COLO668 (cell line): ENCODE data around the gene CCDC144A.
"Not testable (repeated sequence)": the region's sequence is repeated elsewhere in the genome, so short reads cannot be mapped to it uniquely, and the experiment has no call there.

Experiments used
- DNase-seq: peaks from one replicate; lab custom pipeline; 2025; ENCODE audit not compliant: unreplicated experiment; lab: John Stamatoyannopoulos, UW

CCDC144A gene

GRCh38 chr17:16750515-16750914 lies 60.5 kb downstream of the CCDC144A start:
- DNase-seq = not testable (repeated sequence)

GRCh38 chr17:16751224-16751923 lies 61.3 kb downstream of the CCDC144A start:
- not testable (repeated sequence) for DNase-seq

DNA sequence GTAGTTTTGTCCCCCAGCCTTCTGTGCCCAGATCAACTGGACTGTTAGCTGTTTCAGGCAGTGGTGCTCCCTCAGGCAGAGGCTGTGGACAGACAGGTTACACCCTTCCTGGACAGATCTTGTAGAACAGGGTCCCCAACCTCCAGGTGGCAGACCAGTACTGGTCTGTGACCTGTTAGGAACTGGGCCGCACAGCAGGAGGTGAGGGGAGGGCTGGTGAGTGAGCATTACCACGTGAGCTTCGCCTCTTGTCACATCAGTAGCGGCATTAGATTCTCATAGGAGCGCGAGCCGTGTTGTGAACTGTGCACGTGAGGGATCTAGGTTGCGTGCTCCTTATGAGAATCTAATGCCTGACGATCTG lies 61.9 kb downstream of the CCDC144A start:
- not testable (repeated sequence) for DNase-seq

DNA sequence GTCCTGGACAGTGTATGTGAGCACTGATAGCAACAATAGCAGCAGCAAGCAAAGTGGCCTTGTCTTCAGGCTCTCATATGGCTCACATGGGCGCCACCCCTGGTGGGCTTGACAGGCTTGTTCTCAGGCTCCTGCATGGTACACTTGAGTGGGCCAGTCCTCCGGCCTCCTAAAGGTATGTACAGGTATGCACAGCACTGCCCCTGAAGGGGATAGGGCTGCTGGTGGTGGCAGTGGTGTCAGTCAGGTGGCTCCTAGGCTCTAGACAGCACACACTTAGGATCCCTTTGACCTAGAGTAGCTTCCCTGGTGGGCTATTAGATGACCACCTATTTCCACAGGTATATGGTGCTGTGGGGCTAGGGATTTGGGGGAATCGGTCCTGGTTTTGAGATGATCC lies 67.5 kb downstream of the CCDC144A start:
- DNase-seq = not testable (repeated sequence)

GRCh38 chr17:16758177-16758576 lies 68.1 kb downstream of the CCDC144A start:
- not testable (repeated sequence) for DNase-seq

GRCh38 chr17:16768290-16769175 lies 78.5 kb downstream of the CCDC144A start:
- not testable (repeated sequence) for DNase-seq

DNA sequence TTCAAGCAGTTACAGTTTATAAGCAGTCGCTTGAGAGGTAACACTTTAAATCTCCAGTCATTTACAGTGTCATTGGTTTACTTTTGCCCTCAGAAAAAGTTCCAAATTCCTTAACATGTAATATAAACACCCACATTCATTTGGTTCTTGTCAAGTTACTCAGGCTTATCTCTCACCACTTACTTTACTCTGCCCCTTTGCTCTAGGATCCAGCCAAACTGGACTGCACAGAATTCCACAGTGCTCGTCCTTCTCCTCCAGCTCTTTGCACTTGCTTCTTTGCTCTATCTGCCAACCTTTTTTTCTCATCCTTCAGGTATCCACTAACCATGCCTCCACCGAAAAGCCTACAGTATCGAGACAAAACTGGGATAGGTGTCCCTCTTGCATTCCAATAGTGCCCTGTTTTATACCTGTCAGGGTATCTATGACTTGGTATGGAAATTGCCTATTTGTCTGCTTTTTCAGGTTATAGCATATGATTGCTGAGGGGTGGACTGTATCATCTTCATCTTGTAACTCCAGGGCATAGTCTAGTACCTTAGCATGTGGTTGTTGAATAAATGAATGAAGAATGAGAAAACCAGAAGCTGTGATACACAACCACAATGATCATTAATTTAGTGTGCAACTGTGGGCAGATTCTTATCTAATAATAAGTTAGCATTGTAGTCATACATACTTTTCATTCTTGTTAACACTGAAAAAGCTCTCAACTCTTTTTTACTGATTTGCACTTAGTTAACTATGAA lies 82.5 kb downstream of the CCDC144A start:
- DNase-seq = not testable (repeated sequence)

DNA sequence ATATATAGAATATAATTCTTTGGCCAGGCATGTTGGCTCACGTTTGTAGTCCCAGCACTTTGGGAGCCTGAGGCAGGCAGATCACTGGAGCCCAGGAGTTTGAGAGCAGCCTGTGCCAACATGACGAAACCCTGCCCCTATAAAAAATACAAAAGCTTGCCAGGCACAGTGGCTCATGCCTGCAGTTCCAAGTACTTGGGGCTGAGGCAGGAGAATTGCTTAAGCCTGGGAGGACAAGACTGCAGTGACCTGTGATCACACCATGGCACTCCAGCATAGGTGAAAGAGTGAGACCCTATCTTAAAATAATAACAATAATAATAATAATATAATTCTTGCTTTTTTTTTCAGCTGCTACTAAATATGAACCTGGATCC lies 83.1 kb downstream of the CCDC144A start:
- DNase-seq = not testable (repeated sequence)

GRCh38 chr17:16787851-16788250 lies 97.8 kb downstream of the CCDC144A start:
- not testable (repeated sequence) for DNase-seq

DNA sequence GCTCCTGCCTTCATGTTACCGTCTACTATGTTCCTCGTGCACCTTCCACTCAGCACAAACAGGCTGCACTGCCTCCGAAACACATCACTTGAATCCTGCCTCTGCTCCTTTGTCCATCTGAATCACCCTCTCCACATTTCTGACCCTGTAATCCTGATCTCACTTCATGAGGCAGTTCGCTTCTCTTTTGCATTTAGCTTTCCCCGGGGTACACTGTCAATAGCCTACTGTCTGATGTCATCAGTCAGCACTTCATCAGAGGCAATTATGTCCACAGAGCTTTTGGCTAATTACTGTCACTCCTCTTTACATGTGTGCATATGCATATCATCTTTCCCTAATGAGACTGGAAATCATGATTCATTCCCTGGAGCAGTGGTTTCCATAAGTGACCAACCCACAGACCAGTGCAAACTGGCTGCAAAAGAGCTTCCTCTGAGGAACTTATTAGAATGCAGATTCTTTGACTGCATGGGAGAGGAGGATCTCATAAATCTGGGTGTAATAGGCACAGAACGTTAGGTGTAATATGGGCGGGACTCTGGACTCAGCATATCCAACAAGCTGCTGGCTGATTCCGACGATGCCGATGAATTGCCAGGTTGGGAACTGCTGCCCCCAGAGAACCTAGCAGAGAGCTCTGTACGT lies 99.0 kb downstream of the CCDC144A start:
- DNase-seq = not testable (repeated sequence)

DNA sequence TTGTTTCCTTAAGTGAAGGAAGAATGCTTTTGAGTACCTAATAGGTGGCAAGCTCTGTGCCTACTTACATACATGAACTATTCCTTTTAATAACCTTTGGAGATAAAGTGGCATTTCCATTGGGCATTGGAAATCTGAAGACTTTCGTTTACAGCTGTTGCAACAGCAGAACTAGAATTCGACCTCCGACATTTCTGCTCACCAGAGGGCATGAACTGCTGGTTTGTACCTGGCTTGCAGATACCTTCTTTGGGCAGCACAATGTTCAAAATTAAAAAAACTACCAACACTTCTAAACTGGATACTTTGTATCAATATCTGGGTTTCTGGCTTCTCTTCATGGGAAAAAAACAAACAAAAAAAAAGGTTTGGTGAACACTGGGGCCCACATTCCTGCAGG lies 99.6 kb downstream of the CCDC144A start:
- DNase-seq = not testable (repeated sequence)

DNA sequence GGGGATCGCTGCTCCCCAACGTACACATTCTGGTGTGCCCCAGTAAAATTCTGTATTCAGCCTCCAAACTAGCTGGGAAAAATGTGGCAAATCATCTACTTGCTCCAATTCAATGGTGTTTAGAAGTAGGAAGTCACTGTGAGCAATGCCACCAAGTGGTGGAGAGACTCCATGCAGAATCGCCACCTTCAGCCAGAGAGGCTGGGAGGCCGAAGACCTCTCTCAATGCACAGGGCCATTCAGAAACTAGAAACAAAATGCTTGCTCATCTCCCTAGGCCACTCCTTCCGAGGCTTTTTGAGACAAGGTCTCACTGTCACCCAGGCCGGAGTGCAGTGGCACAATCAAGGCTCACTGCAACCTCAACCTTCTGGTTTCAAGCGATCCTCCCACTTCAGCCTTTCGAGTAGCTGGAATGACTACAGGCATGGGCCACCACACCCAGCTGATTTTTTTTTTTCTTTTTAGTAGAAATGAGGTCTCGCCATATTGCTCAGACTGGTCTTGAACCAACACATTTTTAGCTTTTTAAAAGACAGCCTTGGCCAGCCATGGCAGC lies 100.4 kb downstream of the CCDC144A start:
- DNase-seq = not testable (repeated sequence)

DNA sequence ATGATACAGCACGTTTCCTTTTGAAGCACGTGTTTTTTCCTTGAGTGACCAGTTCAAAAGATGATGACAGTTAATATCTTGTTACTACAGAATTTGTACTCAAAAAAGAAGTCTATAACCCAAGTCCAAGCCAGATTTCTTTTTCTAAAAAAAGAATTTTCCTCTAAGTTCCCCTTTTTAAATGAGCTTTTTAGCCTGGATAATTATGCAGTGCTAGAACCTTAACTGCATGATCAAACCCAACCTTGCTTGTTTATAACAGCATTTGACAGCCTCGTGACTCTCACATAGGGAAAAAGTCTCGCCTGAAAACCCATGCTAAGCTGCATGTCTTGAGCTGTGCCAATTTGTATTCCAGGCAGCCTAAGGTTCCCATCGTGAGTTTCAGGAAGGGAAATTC lies 104.2 kb downstream of the CCDC144A start:
- not testable (repeated sequence) for DNase-seq

GRCh38 chr17:16795894-16796293 lies 105.9 kb downstream of the CCDC144A start:
- not testable (repeated sequence) for DNase-seq

DNA sequence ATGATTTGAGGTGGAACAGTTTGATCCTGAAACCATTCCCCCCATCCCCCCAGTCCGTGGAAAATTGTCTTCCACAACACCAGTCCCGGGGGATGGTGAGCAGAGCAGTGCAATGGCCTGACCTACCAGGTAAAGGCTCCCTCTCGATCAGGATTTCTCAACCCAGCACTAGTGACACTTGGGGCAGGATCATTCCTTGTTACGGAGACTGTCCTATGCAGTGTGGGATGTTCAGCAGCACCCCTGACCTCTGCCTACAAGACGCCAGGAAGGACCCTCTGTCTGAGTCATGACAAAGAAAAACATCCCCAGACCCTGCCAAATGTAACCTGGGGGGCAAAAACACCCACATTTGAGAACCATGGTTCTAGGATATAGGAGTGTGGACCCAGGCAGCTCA lies 114.8 kb downstream of the CCDC144A start:
- DNase-seq = not testable (repeated sequence)

GRCh38 chr17:16806599-16806998 lies 116.6 kb downstream of the CCDC144A start:
- DNase-seq = not testable (repeated sequence)

DNA sequence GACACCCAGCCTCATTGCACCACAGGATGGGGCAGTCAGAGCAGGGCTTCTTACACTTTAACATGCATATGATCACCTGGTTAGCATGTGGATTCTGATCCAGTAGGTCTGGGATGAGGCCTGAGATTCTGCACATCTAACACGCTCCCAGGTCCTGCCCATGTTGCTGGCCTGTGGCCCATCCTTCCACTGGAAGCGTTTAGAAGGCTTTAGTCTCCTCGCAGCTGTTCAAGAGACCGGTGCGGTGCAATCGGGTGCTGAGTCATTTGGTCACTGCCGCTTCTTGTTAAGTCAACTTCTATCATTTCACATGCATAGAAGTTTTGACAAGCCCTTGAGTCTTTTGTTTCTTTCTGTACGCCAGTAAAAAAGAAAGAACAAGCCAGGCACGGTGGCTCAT lies 117.6 kb downstream of the CCDC144A start:
- DNase-seq = not testable (repeated sequence)

- DNase-seq = not testable (repeated sequence)
Observed at GRCh38 chr17:16810236-16810635, 120.2 kb downstream of the CCDC144A start.

DNA sequence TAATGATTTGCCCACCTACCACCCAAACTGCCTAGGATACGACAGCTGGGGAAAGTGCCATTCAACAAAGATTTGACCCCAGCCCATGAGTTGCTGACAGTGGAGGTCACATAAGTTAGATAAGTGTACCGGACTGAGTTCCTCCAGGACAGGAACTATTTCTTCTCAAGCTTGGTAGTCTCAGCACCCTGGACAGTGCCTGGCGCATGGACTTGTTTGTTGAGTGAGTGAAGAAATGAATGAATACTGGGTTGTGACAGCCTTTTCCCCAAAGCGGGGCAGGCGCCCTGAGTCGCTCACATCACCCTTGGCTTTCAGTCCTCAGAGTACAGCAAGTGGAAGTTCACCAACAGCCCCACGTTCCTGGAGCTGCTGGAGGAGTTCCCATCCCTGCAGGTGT lies 122.1 kb downstream of the CCDC144A start:
- DNase-seq = not testable (repeated sequence)

GRCh38 chr17:16814439-16814838 lies 124.4 kb downstream of the CCDC144A start:
- no peak for DNase-seq

- no peak for DNase-seq
Observed at GRCh38 chr17:16817201-16817600, 127.2 kb downstream of the CCDC144A start.
